Measurements from ENCODE around the gene OTOF.
A peak's percentile ranks its signal among the peaks of the same experiment; 100 is the strongest.

OTOF gene

DNA sequence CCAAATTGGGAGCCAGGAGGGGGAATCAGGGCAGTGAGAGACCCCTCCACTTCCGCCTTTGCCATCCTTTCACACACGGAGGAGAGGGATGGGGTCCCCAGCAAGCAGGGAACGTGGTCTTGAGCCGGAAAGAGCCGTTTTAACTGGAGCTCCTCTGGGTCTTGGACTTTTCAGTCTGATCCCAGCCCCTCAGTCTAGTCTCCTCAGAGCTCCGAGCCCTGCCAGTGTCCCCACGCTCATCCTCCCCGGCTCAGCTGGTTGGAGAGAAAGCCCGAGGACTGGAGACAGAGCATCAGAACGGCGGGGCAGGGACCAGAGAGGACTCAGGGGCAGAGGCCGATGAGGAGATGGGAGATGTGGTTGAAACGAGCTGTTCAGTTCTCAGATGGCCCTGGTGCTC, 26.1 kb upstream of the OTOF start:
- TF ChIP-seq, protein P1, sequence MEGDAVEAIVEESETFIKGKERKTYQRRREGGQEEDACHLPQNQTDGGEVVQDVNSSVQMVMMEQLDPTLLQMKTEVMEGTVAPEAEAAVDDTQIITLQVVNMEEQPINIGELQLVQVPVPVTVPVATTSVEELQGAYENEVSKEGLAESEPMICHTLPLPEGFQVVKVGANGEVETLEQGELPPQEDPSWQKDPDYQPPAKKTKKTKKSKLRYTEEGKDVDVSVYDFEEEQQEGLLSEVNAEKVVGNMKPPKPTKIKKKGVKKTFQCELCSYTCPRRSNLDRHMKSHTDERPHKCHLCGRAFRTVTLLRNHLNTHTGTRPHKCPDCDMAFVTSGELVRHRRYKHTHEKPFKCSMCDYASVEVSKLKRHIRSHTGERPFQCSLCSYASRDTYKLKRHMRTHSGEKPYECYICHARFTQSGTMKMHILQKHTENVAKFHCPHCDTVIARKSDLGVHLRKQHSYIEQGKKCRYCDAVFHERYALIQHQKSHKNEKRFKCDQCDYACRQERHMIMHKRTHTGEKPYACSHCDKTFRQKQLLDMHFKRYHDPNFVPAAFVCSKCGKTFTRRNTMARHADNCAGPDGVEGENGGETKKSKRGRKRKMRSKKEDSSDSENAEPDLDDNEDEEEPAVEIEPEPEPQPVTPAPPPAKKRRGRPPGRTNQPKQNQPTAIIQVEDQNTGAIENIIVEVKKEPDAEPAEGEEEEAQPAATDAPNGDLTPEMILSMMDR (IDR thresholded peaks at IDR 0.05; ENCODE audit: low read depth, low read length) = no peak
- H3K4me3 ChIP-seq (ENCODE audit: low read depth, low read length) = no peak overlapping the region

GRCh38 chr2:26503231-26503880, 25.4 kb upstream of the OTOF start:
- H3K4me3 ChIP-seq (ENCODE audit: low read depth, low read length) = no peak overlapping the region
- TF ChIP-seq, protein P1 (IDR thresholded peaks at IDR 0.05; ENCODE audit: low read depth, low read length) = peak; percentile 37

- no peak overlapping the region for H3K4me3 ChIP-seq (ENCODE audit: low read depth, low read length)
These were observed 22.5 kb upstream of the OTOF start for GRCh38 chr2:26500406-26500805.

DNA sequence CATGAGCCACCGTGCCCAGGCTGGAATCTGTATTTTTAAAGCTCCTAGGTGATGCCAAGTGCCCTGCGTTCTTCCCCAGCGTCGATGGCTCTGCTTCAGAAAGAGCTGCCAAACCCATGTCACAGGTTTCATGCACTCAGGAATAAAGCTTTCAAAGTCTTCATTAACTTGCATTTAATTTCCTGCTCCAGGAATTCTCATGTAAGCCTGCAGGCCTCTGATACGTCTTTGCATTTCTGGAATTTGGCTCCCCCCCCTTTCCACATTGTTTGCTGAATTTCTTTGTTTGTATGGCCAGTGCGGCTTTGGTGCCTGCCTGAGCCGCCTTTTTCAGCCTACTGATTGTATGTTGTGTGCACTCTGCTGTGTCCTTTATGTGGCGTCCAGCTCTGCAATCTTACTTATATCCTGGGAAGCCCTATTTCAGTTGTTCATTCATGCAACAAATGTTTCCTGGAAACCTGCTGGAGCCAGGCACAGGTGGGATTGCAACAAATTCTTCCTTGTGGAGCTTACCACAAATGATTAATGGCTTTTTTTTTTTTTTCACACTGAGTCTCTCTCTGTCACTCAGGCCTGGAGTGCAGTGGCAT, 17.9 kb upstream of the OTOF start:
- H3K4me3 ChIP-seq (ENCODE audit: low read depth, low read length) = no peak overlapping the region
- TF ChIP-seq, protein P1 (IDR thresholded peaks at IDR 0.05; ENCODE audit: low read depth, low read length) = no peak

More at GRCh38 chr2:26500406-26500805, 22.5 kb upstream of the OTOF start:
- TF ChIP-seq, protein P1 (IDR thresholded peaks at IDR 0.05; ENCODE audit: low read depth, low read length) = no peak

- TF ChIP-seq, protein P1 (IDR thresholded peaks at IDR 0.05; ENCODE audit: low read depth, low read length) = no peak
- H3K4me3 ChIP-seq (ENCODE audit: low read depth, low read length) = no peak overlapping the region
These were observed 17.0 kb upstream of the OTOF start for GRCh38 chr2:26494891-26495290.

DNA sequence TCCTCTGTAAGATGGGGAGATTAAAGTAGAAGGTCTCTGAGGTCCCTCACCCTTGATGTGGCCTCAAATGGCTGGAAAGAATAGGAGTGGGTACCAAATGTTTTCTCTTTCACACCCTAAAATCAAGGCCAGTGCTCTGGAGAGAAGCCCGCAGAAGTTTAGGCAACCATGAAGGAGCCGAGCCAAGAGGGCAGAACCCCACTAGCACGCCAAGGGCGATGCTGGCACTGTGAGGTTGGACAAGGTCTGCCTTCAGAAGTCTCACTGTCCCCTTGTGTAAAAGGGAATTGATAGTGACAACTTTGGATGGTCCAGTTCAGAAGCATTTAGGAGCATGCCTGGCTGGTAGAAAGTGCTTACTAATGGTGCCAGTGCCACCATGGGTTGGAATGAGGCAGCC, 16.3 kb upstream of the OTOF start:
- H3K4me3 ChIP-seq (ENCODE audit: low read depth, low read length) = no peak overlapping the region
- TF ChIP-seq, protein P1 (IDR thresholded peaks at IDR 0.05; ENCODE audit: low read depth, low read length) = no peak

GRCh38 chr2:26493566-26493965, 15.6 kb upstream of the OTOF start:
- H3K4me3 ChIP-seq (ENCODE audit: low read depth, low read length) = no peak overlapping the region
- TF ChIP-seq, protein P1 (IDR thresholded peaks at IDR 0.05; ENCODE audit: low read depth, low read length) = no peak
